NCI-H446 treated with DMSO at 0.1 percent for 48 hours (cell line): Measurements from ENCODE around the gene PLAGL1.
"Not testable (repeated sequence)": the region's sequence is repeated elsewhere in the genome, so short reads cannot be mapped to it uniquely, and the experiment has no call there.

Source experiments
- DNase-seq: peaks from one replicate; lab custom pipeline; 2025; lab: John Stamatoyannopoulos, UW

PLAGL1 gene

GRCh38 chr6:143936778-143937667 is 71.0 kb downstream of the PLAGL1 start:
- no peak for DNase-seq

GRCh38 chr6:143936347-143936746 is 71.7 kb downstream of the PLAGL1 start:
- no peak for DNase-seq

GRCh38 chr6:143934867-143935266 is 73.2 kb downstream of the PLAGL1 start:
- DNase-seq, result no peak

GRCh38 chr6:143934331-143934730 is 73.7 kb downstream of the PLAGL1 start:
- no peak for DNase-seq

GRCh38 chr6:143929975-143930374 is 78.1 kb downstream of the PLAGL1 start:
- DNase-seq, result no peak

- DNase-seq, result no peak
Observed at GRCh38 chr6:143928853-143929252, 79.2 kb downstream of the PLAGL1 start.

GRCh38 chr6:143917026-143917425 is 91.0 kb downstream of the PLAGL1 start:
- not testable (repeated sequence) for DNase-seq

GRCh38 chr6:143912671-143913070 is 95.4 kb downstream of the PLAGL1 start:
- no peak for DNase-seq

- DNase-seq, result no peak
Observed at GRCh38 chr6:143911028-143911427, 97.0 kb downstream of the PLAGL1 start.

- no peak for DNase-seq
Observed at GRCh38 chr6:143902827-143903226, 105.2 kb downstream of the PLAGL1 start.

- no peak for DNase-seq
Observed at GRCh38 chr6:143901885-143902750, 105.9 kb downstream of the PLAGL1 start.

GRCh38 chr6:143900358-143900757 is 107.7 kb downstream of the PLAGL1 start:
- DNase-seq, result no peak

GRCh38 chr6:143896126-143896860 is 111.8 kb downstream of the PLAGL1 start:
- DNase-seq, result no peak

- no peak for DNase-seq
Observed at GRCh38 chr6:143894655-143895054, 113.4 kb downstream of the PLAGL1 start.
